Keratinocyte (primary cell): ENCODE results near the gene HS1BP3. TPM values are rescaled to one million over a fixed set of nuclear protein-coding genes. Genes with fewer than 3 reads are reported as not detected.

Experiments used
- DNase-seq: peaks from one replicate; pipeline ENCODE4 v3.0.0-alpha.2; 2011; ENCODE audit warnings: low read depth, missing footprints, low spot score
- FAIRE-seq: peaks from 2 replicates; lab custom pipeline; 2011; peaks lifted over from hg19 to GRCh38; lab: Jason Lieb, UNC
- H2AFZ ChIP-seq: 2 replicates; pipeline ENCODE4 v1.6.0; 2012; ENCODE audit warnings: low read length, control low read depth, inconsistent platforms; ENCODE audit not compliant: control insufficient read depth
- H3K27ac ChIP-seq: 2 replicates; pipeline ENCODE4 v1.5.1; 2011; ENCODE audit warnings: low read length; ENCODE audit not compliant: control insufficient read depth, insufficient read depth
- H3K27me3 ChIP-seq: 3 replicates; pipeline ENCODE4 v1.6.0; 2011; ENCODE audit warnings: low read length; ENCODE audit not compliant: control insufficient read depth, insufficient read depth; ENCODE audit errors: extremely low read depth
- H3K36me3 ChIP-seq, 2 experiments: 2 replicates in 1 of 2; 3 replicates in 1 of 2; pipeline ENCODE4 v1.5.1; 2011; ENCODE audit warnings: low read length in 2 of 2, mild to moderate bottlenecking in 1 of 2; ENCODE audit not compliant: control insufficient read depth in 2 of 2, insufficient read depth in 2 of 2; ENCODE audit errors: extremely low read depth in 1 of 2
- H3K4me1 ChIP-seq: 3 replicates; pipeline ENCODE4 v1.5.1; 2011; ENCODE audit warnings: low read length; ENCODE audit not compliant: control insufficient read depth, insufficient read depth; ENCODE audit errors: extremely low read depth
- H3K4me2 ChIP-seq: 3 replicates; pipeline ENCODE4 v1.6.0; 2011; ENCODE audit warnings: low read depth, low read length; ENCODE audit not compliant: control insufficient read depth, insufficient read depth; ENCODE audit errors: extremely low read depth
- H3K4me3 ChIP-seq, 3 experiments: fragments of 200-600 bp in 1 of 3; sonication (generic) in 1 of 3; 2 replicates in 2 of 3; 3 replicates in 1 of 3; pipeline ENCODE4 v1.5.1; 2011 to 2016; ENCODE audit warnings: low read length in 3 of 3, mild to moderate bottlenecking in 3 of 3, control low read depth in 2 of 3, inconsistent platforms in 1 of 3, low read depth in 1 of 3, mixed read lengths in 1 of 3, mixed run types in 1 of 3, moderate library complexity in 1 of 3; ENCODE audit not compliant: control insufficient read depth in 2 of 3, insufficient read depth in 2 of 3; ENCODE audit errors: extremely low read depth in 1 of 3
- H3K79me2 ChIP-seq: 2 replicates; pipeline ENCODE4 v1.6.0; 2012; ENCODE audit warnings: low read length; ENCODE audit not compliant: control insufficient read depth, insufficient read depth
- H3K9ac ChIP-seq: 3 replicates; pipeline ENCODE4 v1.6.0; 2011; ENCODE audit warnings: low read length; ENCODE audit not compliant: control insufficient read depth, insufficient read depth; ENCODE audit errors: extremely low read depth
- H3K9me1 ChIP-seq: 3 replicates; pipeline ENCODE4 v1.6.0; 2011; ENCODE audit warnings: low read length; ENCODE audit not compliant: control insufficient read depth, insufficient read depth; ENCODE audit errors: extremely low read depth
- H3K9me3 ChIP-seq: 2 replicates; pipeline ENCODE4 v1.5.1; 2012; ENCODE audit warnings: low read depth, low read length; ENCODE audit not compliant: control insufficient read depth
- H4K20me1 ChIP-seq: 3 replicates; pipeline ENCODE4 v1.6.0; 2011; ENCODE audit warnings: low read length; ENCODE audit not compliant: control insufficient read depth, insufficient read depth; ENCODE audit errors: extremely low read depth
- CTCF ChIP-seq, 3 experiments: IDR thresholded peaks in 1 of 3; conservative IDR thresholded peaks in 1 of 3; optimal IDR thresholded peaks in 1 of 3; 2 replicates in 2 of 3; 3 replicates in 1 of 3; pipeline versions ENCODE3 to v1.5.1; 2011; ENCODE audit warnings: low read length in 3 of 3, mild to moderate bottlenecking in 3 of 3, moderate library complexity in 2 of 3, control low read depth in 1 of 3, inconsistent platforms in 1 of 3; ENCODE audit not compliant: insufficient read depth in 2 of 3; ENCODE audit errors: extremely low read depth in 1 of 3
- EZH2 ChIP-seq: IDR thresholded peaks from one replicate; pipeline ENCODE4 v1.6.1; 2012; ENCODE audit warnings: inconsistent platforms, mild to moderate bottlenecking, low read length, moderate library complexity
- dilution Hi-C: fragments of 300-500 bp; cut with MboI; formaldehyde crosslinking; loops from one replicate; pipeline ENCODE4 v1.7.0; 2020; ENCODE audit warnings: low sequenced_read_pairs; ENCODE audit not compliant: extremely low pct_ligation_motif_present
- polyA plus RNA-seq, 5 experiments: library from polyadenylated mRNA; depleted of rRNA in 3 of 5; stranded (reverse) in 3 of 5; stranded (forward) in 1 of 5; unstranded in 1 of 5; fragments of >200 nt; gene quantifications; 1 replicate in 1 of 5; 2 replicates in 3 of 5; 3 replicates in 1 of 5; pipeline versions ENCODE4 v1.2.1 to v1.2.3, GENCODE V29; 2011 to 2012; ENCODE audit warnings: missing spikeins in 2 of 5, low read depth in 1 of 5, low replicate concordance in 1 of 5

The HS1BP3 gene
- polyA plus RNA-seq, 1 donor (not counting 4 experiments of a cell fraction or from before 2014, with no cell fraction given) = 18.5 TPM

- no peak overlapping the region for H3K4me3 ChIP-seq
- DNase-seq (no peak), FAIRE-seq (no peak)
- dilution Hi-C loops = no loop called here
- no peaks in the 10 kb centered on the region for H3K79me2 ChIP-seq
- H2AFZ ChIP-seq = no peak overlapping the region
- H3K27me3 ChIP-seq = no peaks in the 10 kb centered on the region
- H3K27ac ChIP-seq = no peak overlapping the region
- TF ChIP-seq CTCF (optimal IDR thresholded peaks at IDR 0.05 in 1 of 3, IDR thresholded peaks at IDR 0.05 in 1 of 3, conservative IDR thresholded peaks at IDR 0.05 in 1 of 3; ENCODE audit: extremely low read depth in 1 of 3, insufficient read depth in 2 of 3, low read length in 3 of 3) (no peak), EZH2 (no peak)
- H3K4me2 ChIP-seq = no peak overlapping the region
- peaks cover 41% of the 10 kb centered on the region for H3K4me1 ChIP-seq
- no peaks in the 10 kb centered on the region for H3K9me1 ChIP-seq
- no peak overlapping the region for H3K9ac ChIP-seq
- no peaks in the 10 kb centered on the region for H4K20me1 ChIP-seq
- no peaks in the 10 kb centered on the region for H3K36me3 ChIP-seq
- no peaks in the 10 kb centered on the region for H3K9me3 ChIP-seq
Observed at GRCh38 chr2:20582600-20583221, 68.2 kb downstream of the HS1BP3 start.

GRCh38 chr2:20580690-20581437, 70.0 kb downstream of the HS1BP3 start:
- H3K9me3 ChIP-seq = no peaks in the 10 kb centered on the region
- no peaks in the 10 kb centered on the region for H4K20me1 ChIP-seq
- H3K27ac ChIP-seq = no peak overlapping the region
- TF ChIP-seq EZH2 (no peak), CTCF (optimal IDR thresholded peaks at IDR 0.05 in 1 of 3, IDR thresholded peaks at IDR 0.05 in 1 of 3, conservative IDR thresholded peaks at IDR 0.05 in 1 of 3; ENCODE audit: extremely low read depth in 1 of 3, insufficient read depth in 2 of 3, low read length in 3 of 3) (no peak)
- FAIRE-seq (no peak), DNase-seq (no peak)
- H3K4me1 ChIP-seq = peaks cover 47% of the 10 kb centered on the region
- H3K36me3 ChIP-seq = no peaks in the 10 kb centered on the region
- H3K27me3 ChIP-seq = no peaks in the 10 kb centered on the region
- H3K9me1 ChIP-seq = no peaks in the 10 kb centered on the region
- no peak overlapping the region for H3K4me3 ChIP-seq
- no peak overlapping the region for H2AFZ ChIP-seq
- H3K4me2 ChIP-seq = no peak overlapping the region
- H3K9ac ChIP-seq = no peak overlapping the region
- dilution Hi-C loops = no loop called here
- H3K79me2 ChIP-seq = no peaks in the 10 kb centered on the region
